ENCODE measurements around the gene C7. TPM values are rescaled to one million over a fixed set of nuclear protein-coding genes. Genes with fewer than 3 reads are reported as not detected.
"Not testable (repeated sequence)": the region's sequence is repeated elsewhere in the genome, so short reads cannot be mapped to it uniquely, and the experiment has no call there.

The C7 gene
- total and polyA plus RNA-seq, 2 of the 13 experiments (the other 11 are each of a cell fraction or from before 2014, with no cell fraction given): 1.7 to 3.5 TPM

DNA sequence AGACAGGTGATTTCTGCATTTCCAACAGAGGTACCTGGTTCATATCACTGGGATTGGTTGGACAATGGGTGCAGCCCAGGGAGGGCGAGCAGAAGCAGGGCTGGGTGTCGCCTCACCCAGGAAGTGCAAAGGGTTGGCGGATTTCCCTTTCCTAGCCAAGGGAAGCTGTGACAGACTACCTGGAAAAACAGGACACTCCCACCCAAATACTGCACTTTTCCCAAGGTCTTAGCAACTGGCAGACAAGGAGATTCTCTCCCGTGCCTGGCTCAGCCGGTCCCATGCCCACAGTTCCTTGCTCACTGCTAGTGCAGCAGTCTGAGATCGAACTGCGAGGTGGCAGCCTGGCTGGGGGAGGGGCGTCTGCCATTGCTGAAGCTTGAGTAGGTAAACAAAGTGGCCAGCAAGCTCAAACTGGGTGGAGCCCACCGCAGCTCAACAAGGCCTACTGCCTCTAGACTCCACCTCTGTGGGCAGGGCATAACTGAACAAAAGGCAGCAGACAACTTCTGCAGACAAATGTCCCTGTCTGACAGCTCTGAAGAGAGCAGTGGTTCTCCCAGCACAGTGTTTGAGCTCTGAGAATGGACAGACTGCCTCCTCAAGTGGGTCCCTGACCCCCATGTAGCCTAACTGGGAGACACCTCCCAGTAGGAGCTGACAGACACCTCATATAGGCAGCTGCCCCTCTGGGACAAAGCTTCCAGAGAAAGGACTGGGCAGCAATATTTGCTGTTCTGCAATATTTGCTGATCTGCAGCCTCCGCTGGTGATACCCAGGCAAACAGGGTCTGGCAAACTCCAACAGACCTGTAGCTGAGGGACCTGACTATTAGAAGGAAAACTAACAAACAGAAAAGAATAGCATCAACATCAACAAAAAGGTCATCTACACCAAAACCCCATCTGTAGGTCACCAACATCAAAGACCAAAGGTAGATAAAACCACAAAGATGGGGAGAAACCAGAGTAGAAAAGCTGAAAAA lies 13.6 kb upstream of the C7 start (continued):
- TF ChIP-seq, protein P1, sequence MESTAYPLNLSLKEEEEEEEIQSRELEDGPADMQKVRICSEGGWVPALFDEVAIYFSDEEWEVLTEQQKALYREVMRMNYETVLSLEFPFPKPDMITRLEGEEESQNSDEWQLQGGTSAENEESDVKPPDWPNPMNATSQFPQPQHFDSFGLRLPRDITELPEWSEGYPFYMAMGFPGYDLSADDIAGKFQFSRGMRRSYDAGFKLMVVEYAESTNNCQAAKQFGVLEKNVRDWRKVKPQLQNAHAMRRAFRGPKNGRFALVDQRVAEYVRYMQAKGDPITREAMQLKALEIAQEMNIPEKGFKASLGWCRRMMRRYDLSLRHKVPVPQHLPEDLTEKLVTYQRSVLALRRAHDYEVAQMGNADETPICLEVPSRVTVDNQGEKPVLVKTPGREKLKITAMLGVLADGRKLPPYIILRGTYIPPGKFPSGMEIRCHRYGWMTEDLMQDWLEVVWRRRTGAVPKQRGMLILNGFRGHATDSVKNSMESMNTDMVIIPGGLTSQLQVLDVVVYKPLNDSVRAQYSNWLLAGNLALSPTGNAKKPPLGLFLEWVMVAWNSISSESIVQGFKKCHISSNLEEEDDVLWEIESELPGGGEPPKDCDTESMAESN (CRISPR knock-in tag; conservative IDR thresholded peaks at IDR 0.05): peak; percentile 24; the same call in 1 of the 2 replicates
- peak; percentile 90 for TF ChIP-seq SALL1 (CRISPR knock-in tag; IDR thresholded peaks at IDR 0.05)
- peak; percentile 23; the same call in 1 of the 2 replicates for TF ChIP-seq HMG20A (CRISPR knock-in tag; IDR thresholded peaks at IDR 0.05; ENCODE audit: borderline replicate concordance)
- TF ChIP-seq ETV5 (CRISPR knock-in tag; IDR thresholded peaks at IDR 0.05; ENCODE audit: borderline replicate concordance): 0 out of 2 replicates have a peak, but pooled peaks have one; percentile 17
- TF ChIP-seq ZNF607 (CRISPR knock-in tag; IDR thresholded peaks at IDR 0.05; ENCODE audit: borderline replicate concordance): 0 out of 2 replicates have a peak, but pooled peaks have one; percentile 17
- 0 out of 2 replicates have a peak, but pooled peaks have one; percentile 33 for TF ChIP-seq ARNTL (CRISPR knock-in tag; IDR thresholded peaks at IDR 0.05)
- 0 out of 4 replicates have a peak, but pooled peaks of 1 of the 2 experiments have one; percentile 1 for TF ChIP-seq MAFK (conservative IDR thresholded peaks at IDR 0.05 in 1 of 2, IDR thresholded peaks at IDR 0.05 in 1 of 2; ENCODE audit: low read length in 2 of 2)
- TF ChIP-seq ZNF788 (CRISPR knock-in tag; IDR thresholded peaks at IDR 0.05; ENCODE audit: borderline replicate concordance): peak; percentile 87; the same call in 1 of the 2 replicates
- TF ChIP-seq TOPORS (CRISPR knock-in tag; IDR thresholded peaks at IDR 0.05): 0 out of 2 replicates have a peak, but pooled peaks have one; percentile 39
- not testable (repeated sequence) for TF ChIP-seq SP1 (IDR thresholded peaks at IDR 0.05)
- peak; percentile 44; the same call in 1 of the 2 replicates for TF ChIP-seq SP1 (CRISPR knock-in tag; IDR thresholded peaks at IDR 0.05)
- TF ChIP-seq IRF9 (CRISPR knock-in tag; IDR thresholded peaks at IDR 0.05; ENCODE audit: borderline replicate concordance): 0 out of 2 replicates have a peak, but pooled peaks have one; percentile 58
- TF ChIP-seq ZNF414 (CRISPR knock-in tag; IDR thresholded peaks at IDR 0.05): peak; percentile 73
- TF ChIP-seq, protein P2, sequence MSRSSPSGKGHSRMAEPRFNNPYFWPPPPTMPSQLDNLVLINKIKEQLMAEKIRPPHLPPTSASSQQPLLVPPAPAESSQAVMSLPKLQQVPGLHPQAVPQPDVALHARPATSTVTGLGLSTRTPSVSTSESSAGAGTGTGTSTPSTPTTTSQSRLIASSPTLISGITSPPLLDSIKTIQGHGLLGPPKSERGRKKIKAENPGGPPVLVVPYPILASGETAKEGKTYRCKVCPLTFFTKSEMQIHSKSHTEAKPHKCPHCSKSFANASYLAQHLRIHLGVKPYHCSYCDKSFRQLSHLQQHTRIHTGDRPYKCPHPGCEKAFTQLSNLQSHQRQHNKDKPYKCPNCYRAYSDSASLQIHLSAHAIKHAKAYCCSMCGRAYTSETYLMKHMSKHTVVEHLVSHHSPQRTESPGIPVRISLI (CRISPR knock-in tag; IDR thresholded peaks at IDR 0.05; ENCODE audit: borderline replicate concordance): peak; percentile 42; the same call in 1 of the 2 replicates
- TF ChIP-seq TAF1 (CRISPR knock-in tag; IDR thresholded peaks at IDR 0.05): peak; percentile 76
- peak; percentile 44; the same call in 1 of the 2 replicates for TF ChIP-seq SAP130 (CRISPR knock-in tag; IDR thresholded peaks at IDR 0.05; ENCODE audit: low read depth)
- peak; percentile 77 for TF ChIP-seq ZNF605 (CRISPR knock-in tag; IDR thresholded peaks at IDR 0.05)
- peak; percentile 66; the same call in 1 of the 2 replicates for TF ChIP-seq TSC22D2 (CRISPR knock-in tag; IDR thresholded peaks at IDR 0.05; ENCODE audit: borderline replicate concordance)
- TF ChIP-seq THAP11 (CRISPR knock-in tag; IDR thresholded peaks at IDR 0.05): peak; percentile 61
- TF ChIP-seq, protein P3, sequence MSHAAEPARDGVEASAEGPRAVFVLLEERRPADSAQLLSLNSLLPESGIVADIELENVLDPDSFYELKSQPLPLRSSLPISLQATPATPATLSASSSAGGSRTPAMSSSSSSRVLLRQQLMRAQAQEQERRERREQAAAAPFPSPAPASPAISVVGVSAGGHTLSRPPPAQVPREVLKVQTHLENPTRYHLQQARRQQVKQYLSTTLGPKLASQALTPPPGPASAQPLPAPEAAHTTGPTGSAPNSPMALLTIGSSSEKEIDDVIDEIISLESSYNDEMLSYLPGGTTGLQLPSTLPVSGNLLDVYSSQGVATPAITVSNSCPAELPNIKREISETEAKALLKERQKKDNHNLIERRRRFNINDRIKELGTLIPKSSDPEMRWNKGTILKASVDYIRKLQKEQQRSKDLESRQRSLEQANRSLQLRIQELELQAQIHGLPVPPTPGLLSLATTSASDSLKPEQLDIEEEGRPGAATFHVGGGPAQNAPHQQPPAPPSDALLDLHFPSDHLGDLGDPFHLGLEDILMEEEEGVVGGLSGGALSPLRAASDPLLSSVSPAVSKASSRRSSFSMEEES (CRISPR knock-in tag; IDR thresholded peaks at IDR 0.05): peak; percentile 45; the same call in 1 of the 2 replicates
- peak; percentile 45; the same call in 1 of the 2 replicates for TF ChIP-seq NCOA2 (CRISPR knock-in tag; IDR thresholded peaks at IDR 0.05)
- TF ChIP-seq ZSCAN31 (CRISPR knock-in tag; IDR thresholded peaks at IDR 0.05; ENCODE audit: low read depth): peak; percentile 60; the same call in 1 of the 2 replicates
